Measurements from ENCODE around the gene BRPF1. TPM values are rescaled to one million over a fixed set of nuclear protein-coding genes. Genes with fewer than 3 reads are reported as not detected.

The BRPF1 gene
- total and polyA plus RNA-seq, 2 experiments from 2014 or later = 8.0 to 24.7 TPM

GRCh38 chr3:9686703-9687102, 44.8 kb upstream of the BRPF1 start:
- Mint-ChIP-seq H3K36me3 (ENCODE audit: low read depth) (peaks cover 50% of the 10 kb centered on the region), H3K9me3 (no peaks in the 10 kb centered on the region; the same call in 2 of the 3 replicates), H3K27ac (no peak overlapping the region), H3K4me3 (no peak overlapping the region), H3K27me3 (ENCODE audit: insufficient read depth, low read depth, poor library complexity) (no peaks in the 10 kb centered on the region), H3K4me1 (no peaks in the 10 kb centered on the region; the same call in 2 of the 3 replicates)
- Histone ChIP-seq H3F3A (replicated peaks; ENCODE audit: low read depth) (no peaks in the 10 kb centered on the region), H3K27me3 (ENCODE audit: insufficient read depth) (no peaks in the 10 kb centered on the region), H3K79me2 (replicated peaks; ENCODE audit: insufficient read depth) (no peaks in the 10 kb centered on the region), H3K4me2 (no peak overlapping the region), H3K4me1 (ENCODE audit: insufficient read depth) (no peaks in the 10 kb centered on the region), H3K9me2 (ENCODE audit: insufficient read depth) (no peaks in the 10 kb centered on the region), H3K27ac (ENCODE audit: low read depth) (no peak overlapping the region), H3K4me3 (no peak overlapping the region), H3K36me3 (ENCODE audit: insufficient read depth) (peaks cover 11% of the 10 kb centered on the region), H2AFZ (no peak overlapping the region), H4K20me1 (replicated peaks; ENCODE audit: insufficient read depth) (no peaks in the 10 kb centered on the region)
- no peak for DNase-seq (ENCODE audit: low spot score)
- no peak for ATAC-seq
- TF ChIP-seq ZNF331 (CRISPR knock-in tag; IDR thresholded peaks at IDR 0.05; ENCODE audit: low read depth) (no peak), STAT1 (IDR thresholded peaks at IDR 0.05; ENCODE audit: unreplicated experiment) (no peak)
- TF ChIP-seq, protein P1, sequence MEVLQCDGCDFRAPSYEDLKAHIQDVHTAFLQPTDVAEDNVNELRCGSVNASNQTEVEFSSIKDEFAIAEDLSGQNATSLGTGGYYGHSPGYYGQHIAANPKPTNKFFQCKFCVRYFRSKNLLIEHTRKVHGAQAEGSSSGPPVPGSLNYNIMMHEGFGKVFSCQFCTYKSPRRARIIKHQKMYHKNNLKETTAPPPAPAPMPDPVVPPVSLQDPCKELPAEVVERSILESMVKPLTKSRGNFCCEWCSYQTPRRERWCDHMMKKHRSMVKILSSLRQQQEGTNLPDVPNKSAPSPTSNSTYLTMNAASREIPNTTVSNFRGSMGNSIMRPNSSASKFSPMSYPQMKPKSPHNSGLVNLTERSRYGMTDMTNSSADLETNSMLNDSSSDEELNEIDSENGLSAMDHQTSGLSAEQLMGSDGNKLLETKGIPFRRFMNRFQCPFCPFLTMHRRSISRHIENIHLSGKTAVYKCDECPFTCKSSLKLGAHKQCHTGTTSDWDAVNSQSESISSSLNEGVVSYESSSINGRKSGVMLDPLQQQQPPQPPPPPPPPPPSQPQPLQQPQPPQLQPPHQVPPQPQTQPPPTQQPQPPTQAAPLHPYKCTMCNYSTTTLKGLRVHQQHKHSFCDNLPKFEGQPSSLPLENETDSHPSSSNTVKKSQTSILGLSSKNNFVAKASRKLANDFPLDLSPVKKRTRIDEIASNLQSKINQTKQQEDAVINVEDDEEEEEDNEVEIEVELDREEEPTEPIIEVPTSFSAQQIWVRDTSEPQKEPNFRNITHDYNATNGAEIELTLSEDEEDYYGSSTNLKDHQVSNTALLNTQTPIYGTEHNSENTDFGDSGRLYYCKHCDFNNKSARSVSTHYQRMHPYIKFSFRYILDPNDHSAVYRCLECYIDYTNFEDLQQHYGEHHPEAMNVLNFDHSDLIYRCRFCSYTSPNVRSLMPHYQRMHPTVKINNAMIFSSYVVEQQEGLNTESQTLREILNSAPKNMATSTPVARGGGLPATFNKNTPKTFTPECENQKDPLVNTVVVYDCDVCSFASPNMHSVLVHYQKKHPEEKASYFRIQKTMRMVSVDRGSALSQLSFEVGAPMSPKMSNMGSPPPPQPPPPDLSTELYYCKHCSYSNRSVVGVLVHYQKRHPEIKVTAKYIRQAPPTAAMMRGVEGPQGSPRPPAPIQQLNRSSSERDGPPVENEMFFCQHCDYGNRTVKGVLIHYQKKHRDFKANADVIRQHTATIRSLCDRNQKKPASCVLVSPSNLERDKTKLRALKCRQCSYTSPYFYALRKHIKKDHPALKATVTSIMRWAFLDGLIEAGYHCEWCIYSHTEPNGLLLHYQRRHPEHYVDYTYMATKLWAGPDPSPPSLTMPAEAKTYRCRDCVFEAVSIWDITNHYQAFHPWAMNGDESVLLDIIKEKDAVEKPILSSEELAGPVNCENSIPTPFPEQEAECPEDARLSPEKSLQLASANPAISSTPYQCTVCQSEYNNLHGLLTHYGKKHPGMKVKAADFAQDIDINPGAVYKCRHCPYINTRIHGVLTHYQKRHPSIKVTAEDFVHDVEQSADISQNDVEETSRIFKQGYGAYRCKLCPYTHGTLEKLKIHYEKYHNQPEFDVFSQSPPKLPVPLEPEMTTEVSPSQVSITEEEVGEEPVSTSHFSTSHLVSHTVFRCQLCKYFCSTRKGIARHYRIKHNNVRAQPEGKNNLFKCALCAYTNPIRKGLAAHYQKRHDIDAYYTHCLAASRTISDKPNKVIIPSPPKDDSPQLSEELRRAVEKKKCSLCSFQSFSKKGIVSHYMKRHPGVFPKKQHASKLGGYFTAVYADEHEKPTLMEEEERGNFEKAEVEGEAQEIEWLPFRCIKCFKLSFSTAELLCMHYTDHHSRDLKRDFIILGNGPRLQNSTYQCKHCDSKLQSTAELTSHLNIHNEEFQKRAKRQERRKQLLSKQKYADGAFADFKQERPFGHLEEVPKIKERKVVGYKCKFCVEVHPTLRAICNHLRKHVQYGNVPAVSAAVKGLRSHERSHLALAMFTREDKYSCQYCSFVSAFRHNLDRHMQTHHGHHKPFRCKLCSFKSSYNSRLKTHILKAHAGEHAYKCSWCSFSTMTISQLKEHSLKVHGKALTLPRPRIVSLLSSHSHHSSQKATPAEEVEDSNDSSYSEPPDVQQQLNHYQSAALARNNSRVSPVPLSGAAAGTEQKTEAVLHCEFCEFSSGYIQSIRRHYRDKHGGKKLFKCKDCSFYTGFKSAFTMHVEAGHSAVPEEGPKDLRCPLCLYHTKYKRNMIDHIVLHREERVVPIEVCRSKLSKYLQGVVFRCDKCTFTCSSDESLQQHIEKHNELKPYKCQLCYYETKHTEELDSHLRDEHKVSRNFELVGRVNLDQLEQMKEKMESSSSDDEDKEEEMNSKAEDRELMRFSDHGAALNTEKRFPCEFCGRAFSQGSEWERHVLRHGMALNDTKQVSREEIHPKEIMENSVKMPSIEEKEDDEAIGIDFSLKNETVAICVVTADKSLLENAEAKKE (CRISPR knock-in tag; IDR thresholded peaks at IDR 0.05) = no peak

- no peaks in the 10 kb centered on the region for H3K79me2 ChIP-seq (replicated peaks; ENCODE audit: insufficient read depth)
- H3K4me2 ChIP-seq = no peak overlapping the region
- H3K27me3 Mint-ChIP-seq (ENCODE audit: insufficient read depth, low read depth, poor library complexity) = no peaks in the 10 kb centered on the region
- H3K4me1 Mint-ChIP-seq = no peaks in the 10 kb centered on the region; the same call in 2 of the 3 replicates
- H3K4me3 Mint-ChIP-seq = no peak overlapping the region
- H3K4me3 ChIP-seq = no peak overlapping the region
- peaks cover 11% of the 10 kb centered on the region for H3K36me3 ChIP-seq (ENCODE audit: insufficient read depth)
- DNase-seq (ENCODE audit: low spot score) = no peak
- no peak for ATAC-seq
- no peaks in the 10 kb centered on the region for H3F3A ChIP-seq (replicated peaks; ENCODE audit: low read depth)
- H3K27ac ChIP-seq (ENCODE audit: low read depth) = no peak overlapping the region
- H3K27me3 ChIP-seq (ENCODE audit: insufficient read depth) = no peaks in the 10 kb centered on the region
- no peaks in the 10 kb centered on the region for H4K20me1 ChIP-seq (replicated peaks; ENCODE audit: insufficient read depth)
- H3K27ac Mint-ChIP-seq = no peak overlapping the region
- no peaks in the 10 kb centered on the region for H3K4me1 ChIP-seq (ENCODE audit: insufficient read depth)
- no peaks in the 10 kb centered on the region for H3K9me2 ChIP-seq (ENCODE audit: insufficient read depth)
- H3K9me3 Mint-ChIP-seq = no peaks in the 10 kb centered on the region; the same call in 2 of the 3 replicates
- peaks cover 52% of the 10 kb centered on the region for H3K36me3 Mint-ChIP-seq (ENCODE audit: low read depth)
- H2AFZ ChIP-seq = no peak overlapping the region
- TF ChIP-seq STAT1 (IDR thresholded peaks at IDR 0.05; ENCODE audit: unreplicated experiment) (no peak), ZNF331 (CRISPR knock-in tag; IDR thresholded peaks at IDR 0.05; ENCODE audit: low read depth) (no peak), ZNF114 (CRISPR knock-in tag; IDR thresholded peaks at IDR 0.05) (no peak), CREB1 (CRISPR knock-in tag; IDR thresholded peaks at IDR 0.05; ENCODE audit: low read depth) (no peak), EZH2 (IDR thresholded peaks at IDR 0.05; ENCODE audit: low read depth, unreplicated experiment) (no peak), ETS1 (IDR thresholded peaks at IDR 0.05) (no peak), POLR2AphosphoS5 (IDR thresholded peaks at IDR 0.05; ENCODE audit: low read depth) (no peak)
Observed at GRCh38 chr3:9687514-9687913, 44.0 kb upstream of the BRPF1 start.
